HG03469 (cell line): Measurements from ENCODE around the gene PLXNA1.

ENCODE experiments used
- ATAC-seq: cut with Tn5 transposase; IDR thresholded peaks from one replicate; pipeline ENCODE4 v1.9.1; 2021; ENCODE audit warnings: mild to moderate bottlenecking, moderate library complexity, moderate number of reproducible peaks; ENCODE audit not compliant: unreplicated experiment

The PLXNA1 gene

GRCh38 chr3:126982471-126983175 is at the start of gene PLXNA1:
Gene PLXNA1 (plus strand): TSS chr3:126983115. CDS start chr3:126988594, 5,479 bp downstream.
- ATAC-seq = peak; percentile 54

GRCh38 chr3:126934031-126934531 is 48.8 kb upstream of the PLXNA1 start:
- no peak for ATAC-seq

GRCh38 chr3:126934991-126935390 is 47.9 kb upstream of the PLXNA1 start:
- ATAC-seq = no peak

DNA sequence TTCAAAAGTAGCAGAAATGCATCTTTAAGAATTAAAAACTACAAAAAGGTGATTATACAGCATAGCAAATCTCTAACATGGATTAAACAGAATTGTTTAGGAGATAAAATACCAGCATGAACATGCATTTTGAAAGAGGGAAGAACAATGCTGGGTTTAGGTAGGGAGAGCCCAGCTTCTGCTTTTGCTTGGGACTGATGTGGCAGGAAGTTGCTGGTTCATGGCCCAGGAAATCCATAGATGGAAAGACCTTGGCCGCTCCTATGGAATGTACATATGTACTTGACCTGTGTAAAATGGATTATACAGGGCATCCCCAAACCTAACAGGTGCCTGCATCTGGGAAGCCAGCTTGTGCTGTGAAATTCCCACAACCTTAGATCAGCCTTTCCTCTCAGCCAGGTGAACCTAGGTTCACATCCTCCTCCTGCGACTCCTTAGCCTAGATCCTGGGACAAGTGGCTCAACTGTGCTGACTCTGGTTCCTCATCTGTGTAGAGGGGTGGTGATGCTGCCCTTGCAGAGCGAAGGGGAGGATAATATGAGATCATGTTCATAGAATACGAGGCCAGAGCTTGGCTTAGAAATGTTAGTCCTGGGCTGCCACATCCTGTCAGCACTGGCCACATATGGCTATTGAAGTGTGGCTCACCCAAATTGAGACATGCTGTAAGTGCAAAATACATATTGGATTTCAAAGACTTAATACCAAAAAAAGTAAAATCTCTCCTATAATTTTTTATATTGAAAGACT is 47.0 kb upstream of the PLXNA1 start:
- ATAC-seq = no peak

DNA sequence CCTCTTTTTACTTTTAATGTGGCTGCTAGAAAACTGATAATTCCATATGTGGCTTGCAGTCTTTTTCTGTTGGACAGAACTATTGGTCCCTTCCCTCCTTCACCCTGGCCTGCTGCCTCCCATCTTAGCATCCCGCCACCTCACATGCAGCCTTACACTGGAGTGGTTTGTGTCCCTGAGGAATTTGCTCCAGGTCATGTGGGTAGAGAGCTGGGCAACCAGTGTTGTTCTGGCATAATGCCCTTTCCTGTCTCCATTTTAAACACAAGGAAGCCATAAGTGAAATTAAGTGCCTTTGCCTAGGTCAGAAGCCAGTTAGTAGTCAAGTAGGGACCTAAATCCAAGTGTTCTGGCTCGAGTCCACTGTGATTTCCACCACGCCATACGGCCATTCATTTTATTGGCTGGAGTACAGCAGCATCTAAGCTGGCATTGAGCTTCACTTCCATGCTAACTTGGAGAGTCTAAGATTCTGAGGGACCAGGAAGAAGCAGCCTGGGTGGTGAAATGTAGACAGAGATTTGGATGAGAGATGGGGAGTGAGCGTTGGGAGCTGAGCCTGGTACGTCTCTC is 46.0 kb upstream of the PLXNA1 start:
- no peak for ATAC-seq

- no peak for ATAC-seq
These were observed 45.4 kb upstream of the PLXNA1 start for GRCh38 chr3:126937533-126937932.

- no peak for ATAC-seq
These were observed 44.9 kb upstream of the PLXNA1 start for GRCh38 chr3:126937973-126938372.

DNA sequence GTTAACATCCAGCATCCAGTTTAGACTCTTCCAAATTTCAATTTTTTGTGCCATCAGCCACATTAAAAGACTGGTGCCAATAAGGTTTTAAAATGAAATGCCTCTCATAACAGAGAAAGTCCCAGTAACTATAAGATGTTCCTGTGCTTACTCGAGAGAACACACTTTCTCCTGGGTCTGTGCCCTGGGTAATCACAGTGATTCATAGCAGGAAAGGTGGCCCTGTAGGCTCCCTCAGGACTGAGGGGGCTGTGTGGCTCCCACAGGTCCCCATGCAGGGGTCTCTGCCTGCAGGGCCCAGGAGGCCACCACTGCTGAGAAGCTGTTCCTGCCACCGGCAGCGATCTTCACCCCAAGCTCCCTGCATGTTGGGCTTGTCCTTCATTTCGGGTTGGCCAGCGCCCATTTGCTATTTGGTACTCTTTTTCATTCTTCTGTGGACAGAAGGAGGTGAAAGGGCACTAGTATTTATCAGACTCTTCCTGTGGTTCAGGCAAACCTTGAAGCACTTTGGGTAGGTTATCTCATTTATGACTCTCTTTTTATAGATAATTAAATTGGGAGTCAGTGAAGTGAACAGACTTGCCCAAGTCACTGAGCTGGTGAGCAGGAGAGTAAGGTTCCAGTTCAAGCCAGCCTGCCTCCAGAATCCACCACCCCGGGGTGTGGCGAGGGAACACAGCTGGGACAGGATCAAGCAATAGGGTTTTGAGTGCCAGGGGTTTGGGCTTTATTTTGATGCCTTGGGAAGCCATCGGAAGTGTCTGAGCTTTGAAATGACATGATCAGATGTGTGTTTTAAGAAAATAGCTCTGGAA is 44.2 kb upstream of the PLXNA1 start:
- no peak for ATAC-seq

DNA sequence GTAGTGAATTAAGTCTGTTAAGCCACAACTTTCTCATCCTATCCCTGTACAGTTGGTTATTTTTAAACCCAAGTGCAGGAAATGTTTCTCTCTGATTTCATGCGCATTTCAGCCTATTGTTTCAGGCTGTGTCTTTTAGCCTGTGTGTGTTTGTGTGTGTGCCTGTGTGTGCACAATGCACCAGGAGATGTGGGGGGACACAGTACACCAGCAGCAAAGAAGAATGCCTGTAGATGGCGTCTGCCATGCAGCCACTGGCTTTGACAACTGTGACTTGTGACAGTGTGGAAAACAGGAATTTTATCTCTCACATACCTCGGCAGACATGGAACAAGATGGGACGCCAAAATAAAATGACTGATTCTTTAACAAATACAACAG is 43.6 kb upstream of the PLXNA1 start:
- no peak for ATAC-seq

- no peak for ATAC-seq
These were observed 43.2 kb upstream of the PLXNA1 start for GRCh38 chr3:126939733-126940132.

DNA sequence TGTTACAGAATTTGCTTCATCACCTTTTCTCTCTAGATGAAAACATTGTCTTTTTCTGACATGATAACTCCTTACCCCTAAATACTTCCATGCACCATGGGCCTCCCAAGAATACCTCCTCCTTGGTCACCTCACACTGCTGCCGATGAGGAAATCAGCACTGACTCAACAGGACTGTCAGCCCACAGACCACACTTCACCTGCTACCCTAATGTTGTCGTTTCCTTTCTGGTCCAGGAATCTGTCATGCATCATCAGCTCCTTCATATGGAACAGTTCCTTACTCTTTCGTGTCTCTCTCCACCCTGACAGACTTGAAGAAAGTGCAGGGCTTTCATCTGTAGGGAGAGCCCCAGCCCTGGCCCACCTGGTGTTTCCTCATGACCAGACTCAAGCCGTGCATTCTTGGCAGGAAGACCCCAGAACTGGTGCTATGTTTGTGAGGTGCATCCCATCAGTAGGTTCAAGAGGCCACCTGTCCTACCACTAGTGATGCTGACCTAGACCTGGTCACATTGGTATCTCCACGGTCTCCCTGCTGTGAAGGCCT is 41.1 kb upstream of the PLXNA1 start:
- ATAC-seq = no peak

DNA sequence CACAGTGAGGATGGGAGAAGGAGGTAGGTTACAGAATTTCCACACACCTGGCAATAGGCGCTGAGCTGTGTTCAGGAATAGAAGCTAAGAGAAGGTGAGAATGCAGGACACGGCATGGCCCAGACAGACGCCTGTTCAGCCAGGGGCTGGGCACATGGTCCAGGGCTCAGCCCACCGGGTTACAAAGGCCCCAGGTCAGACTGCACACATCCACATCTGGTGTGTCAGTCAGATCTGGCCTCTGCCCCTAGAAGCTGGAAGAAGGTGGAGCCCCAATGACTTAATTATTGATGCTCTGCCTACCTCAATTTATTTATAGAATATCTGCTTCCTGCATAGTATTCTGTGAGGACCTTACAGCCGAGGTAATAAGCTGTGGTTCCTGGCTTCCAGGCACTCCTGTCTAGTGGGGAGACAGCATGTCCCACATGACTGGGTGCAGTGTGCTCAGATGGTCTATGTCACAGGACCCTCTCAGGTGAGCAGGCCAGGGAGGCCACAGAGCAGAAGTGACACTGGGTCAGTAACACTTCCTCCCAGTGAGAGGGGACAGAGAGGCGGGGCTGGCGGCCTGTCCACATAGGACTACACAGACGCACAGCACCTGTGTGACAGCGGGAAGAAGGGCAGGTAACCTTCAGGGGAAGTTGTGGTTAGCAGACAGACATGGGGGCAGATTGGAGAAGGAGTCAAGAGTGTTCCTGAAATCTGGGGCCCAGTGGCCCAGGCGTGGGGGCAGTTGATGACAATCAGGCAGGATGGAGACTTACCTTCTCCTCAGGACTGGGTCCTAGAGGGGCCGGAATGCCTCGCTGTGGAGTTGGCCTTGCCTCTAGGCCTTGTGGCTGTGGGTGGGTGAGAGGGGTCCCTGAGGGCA is 38.6 kb upstream of the PLXNA1 start:
- ATAC-seq = no peak

DNA sequence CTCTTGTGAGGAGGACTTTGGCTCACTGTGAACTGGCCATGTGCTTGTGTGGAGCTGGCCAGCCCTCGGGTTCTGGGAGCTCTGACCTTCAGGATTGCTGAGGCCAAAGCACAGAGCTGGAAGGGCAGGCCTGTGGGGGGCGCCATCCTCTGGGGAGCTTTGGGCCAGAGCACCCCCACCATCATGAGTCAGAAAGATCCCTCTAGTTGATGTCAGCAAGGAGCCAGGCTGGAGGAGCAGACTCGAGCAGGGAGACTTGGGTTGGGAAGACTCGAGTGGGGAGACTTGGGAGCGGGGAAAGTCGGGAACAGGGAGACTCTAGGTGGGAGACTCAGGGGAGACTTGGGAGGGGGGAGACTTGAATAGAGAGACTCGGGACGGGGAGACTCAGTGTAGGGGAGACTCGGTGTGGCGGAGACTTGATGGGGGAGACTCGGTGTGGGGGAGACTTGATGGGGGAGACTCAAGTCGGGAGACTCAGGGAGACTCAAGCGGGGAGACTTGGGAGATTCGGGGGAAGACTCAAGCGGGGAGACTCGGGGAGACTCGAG is 37.7 kb upstream of the PLXNA1 start:
- no peak for ATAC-seq

GRCh38 chr3:126945891-126946290 is 37.0 kb upstream of the PLXNA1 start:
- ATAC-seq = no peak

DNA sequence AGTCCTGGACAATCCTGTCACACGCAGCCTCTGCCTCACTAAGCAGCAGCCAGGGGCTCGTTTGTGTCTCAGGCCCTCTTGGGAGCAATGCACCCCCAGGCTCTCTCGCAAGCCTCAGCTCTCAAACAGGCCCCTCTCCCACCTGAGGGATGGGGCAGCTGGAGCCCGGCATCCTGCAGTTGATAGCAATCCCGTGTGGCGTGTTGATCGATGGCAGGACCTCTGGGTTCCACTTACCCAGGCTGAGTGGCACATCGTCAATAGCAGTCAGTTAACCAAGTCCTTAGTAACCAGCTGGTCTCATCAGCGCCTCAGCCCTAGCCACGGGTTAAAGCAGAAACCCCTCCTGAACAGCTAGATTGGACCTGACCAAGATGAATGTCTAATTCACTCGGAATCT is 36.5 kb upstream of the PLXNA1 start:
- no peak for ATAC-seq

DNA sequence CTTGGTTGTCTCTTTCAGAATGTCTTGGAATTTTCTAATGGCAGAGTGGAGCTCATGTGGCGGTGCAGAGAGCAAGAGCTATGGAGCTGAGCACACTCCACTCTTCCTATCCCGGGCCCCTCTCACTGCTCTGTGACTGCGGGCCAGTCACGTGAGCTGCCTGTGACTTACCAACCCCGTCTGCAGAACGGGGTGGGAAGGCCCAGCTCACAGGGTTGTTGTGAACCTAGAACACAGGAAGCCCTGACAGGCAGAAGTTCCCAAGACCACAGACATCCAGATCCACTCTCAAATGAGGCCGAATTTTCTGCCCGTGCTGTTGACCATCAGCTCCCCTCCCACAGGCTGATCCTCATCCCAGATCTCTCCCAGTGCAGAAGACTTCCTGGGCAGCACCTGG is 35.5 kb upstream of the PLXNA1 start:
- ATAC-seq = no peak

- ATAC-seq = no peak
These were observed 33.9 kb upstream of the PLXNA1 start for GRCh38 chr3:126948980-126949535.

GRCh38 chr3:126951561-126951960 is 31.4 kb upstream of the PLXNA1 start:
- ATAC-seq = no peak
